HCT116 (cell line): ENCODE data around the gene CAP1. TPM values are rescaled to one million over a fixed set of nuclear protein-coding genes. Genes with fewer than 3 reads are reported as not detected.

Source experiments
- ATAC-seq: fragments of 200-7000 bp; cut with Tn5 transposase; 2 replicates; pipeline ENCODE4 v1.9.1; 2020; ENCODE audit warnings: mild to moderate bottlenecking, moderate library complexity
- BruUV-seq: library from RNA; stranded (reverse); fragments of 400-500 nt; replicated peaks from 2 replicates; lab custom pipeline; 2021; lab: Mats Ljungman, UMichigan
- CTCF ChIA-PET: fragments of 300-600 bp; sonication (Branson Sonifier 250); formaldehyde crosslinking; loops from one replicate; lab custom pipeline; 2021; ENCODE audit warnings: antibody characterized with exemption; lab: Charles Lee
- POLR2A ChIA-PET: fragments of 300-600, 350-600 bp; sonication (Branson Sonifier 250); formaldehyde crosslinking; loops from one replicate; lab custom pipeline; 2021; ENCODE audit warnings: antibody characterized with exemption; lab: Charles Lee
- RAD21 ChIA-PET, 2 experiments: fragments of 300-600 bp; sonication (Branson Sonifier 250); formaldehyde crosslinking; loops; one replicate each; lab custom pipeline; 2023; ENCODE audit warnings: low total read pairs in 2 of 2; ENCODE audit not compliant: uncharacterized antibody in 2 of 2, unreplicated experiment in 2 of 2, low non-redundant PET in 1 of 2; lab: Charles Lee
- DNase-seq: peaks from one replicate; pipeline ENCODE4 v3.0.0-alpha.2; 2010; ENCODE audit warnings: low read depth, low spot score
- H2AFZ ChIP-seq: fragments of 200-600 bp; shearing (Covaris generic), sonication (generic); 2 replicates; pipeline ENCODE4 v1.6.1; 2017; ENCODE audit warnings: low read depth, mixed run types, mixed read lengths, antibody characterized with exemption, low read length; ENCODE audit not compliant: poor library complexity, severe bottlenecking
- H3K27ac ChIP-seq: 2 replicates; pipeline ENCODE4 v1.5.1; 2012; ENCODE audit warnings: low read depth, low read length
- H3K27me3 ChIP-seq: fragments of 200-600 bp; sonication (generic); 2 replicates; pipeline ENCODE4 v1.6.1; 2016; ENCODE audit warnings: mixed run types, low read length, mixed read lengths; ENCODE audit not compliant: insufficient read depth
- H3K36me3 ChIP-seq, 2 experiments: fragments of 200-500 bp in 1 of 2; fragments of 200-600 bp in 1 of 2; sonication (Bioruptor generic) in 1 of 2; sonication (generic) in 1 of 2; 2 replicates each; pipeline versions ENCODE4 v1.5.1 to v1.6.1; 2014 to 2016; ENCODE audit warnings: low read length in 2 of 2, inconsistent platforms in 1 of 2, mixed read lengths in 1 of 2, mixed run types in 1 of 2; ENCODE audit not compliant: insufficient read depth in 2 of 2, control insufficient read depth in 1 of 2
- H3K4me1 ChIP-seq, 2 experiments: fragments of 200-600 bp in 1 of 2; sonication (generic) in 1 of 2; 2 replicates each; pipeline versions ENCODE4 v1.5.1 to v1.6.1; 2012 to 2017; ENCODE audit warnings: low read length in 2 of 2, inconsistent platforms in 1 of 2, mild to moderate bottlenecking in 1 of 2, mixed read lengths in 1 of 2, mixed run types in 1 of 2, moderate library complexity in 1 of 2; ENCODE audit not compliant: insufficient read depth in 2 of 2, control insufficient read depth in 1 of 2
- H3K4me2 ChIP-seq: fragments of 200-600 bp; sonication (generic); 2 replicates; pipeline ENCODE4 v1.6.1; 2017; ENCODE audit warnings: mixed run types, low read length, mixed read lengths
- H3K4me3 ChIP-seq, 2 experiments: fragments of 200-600 bp in 1 of 2; sonication (generic) in 1 of 2; replicated peaks in 1 of 2; 2 replicates each; pipeline ENCODE4 v1.5.1; 2011 to 2016; ENCODE audit warnings: low read length in 2 of 2, control low read depth in 1 of 2, low read depth in 1 of 2, mild to moderate bottlenecking in 1 of 2, mixed read lengths in 1 of 2, mixed run types in 1 of 2
- H3K79me2 ChIP-seq: fragments of 200-600 bp; sonication (generic); 2 replicates; pipeline ENCODE4 v1.6.1; 2017; ENCODE audit warnings: mild to moderate bottlenecking, mixed run types, low read length, moderate library complexity, mixed read lengths; ENCODE audit not compliant: insufficient read depth
- H3K9ac ChIP-seq: fragments of 200-600 bp; sonication (generic); 2 replicates; pipeline ENCODE4 v1.6.1; 2016; ENCODE audit warnings: low read length, mixed read lengths
- H3K9me2 ChIP-seq: fragments of 200-600 bp; sonication (generic), shearing (Covaris generic); 2 replicates; pipeline ENCODE4 v1.6.1; 2017; ENCODE audit warnings: mixed run types, mild to moderate bottlenecking, moderate library complexity; ENCODE audit not compliant: insufficient read depth
- H3K9me3 ChIP-seq, 2 experiments: fragments of 200-500 bp in 1 of 2; fragments of 200-600 bp in 1 of 2; sonication (Bioruptor generic) in 1 of 2; sonication (generic) in 1 of 2; 2 replicates each; pipeline ENCODE4 v1.6.1; 2014 to 2017; ENCODE audit warnings: low read length in 2 of 2, mixed read lengths in 2 of 2, inconsistent platforms in 1 of 2, low read depth in 1 of 2, mild to moderate bottlenecking in 1 of 2, mixed run types in 1 of 2, moderate library complexity in 1 of 2; ENCODE audit not compliant: control insufficient read depth in 1 of 2, insufficient read depth in 1 of 2
- H4K20me1 ChIP-seq: fragments of 200-600 bp; sonication (generic), shearing (Covaris generic); 2 replicates; pipeline ENCODE4 v1.6.1; 2017; ENCODE audit warnings: mixed run types, mild to moderate bottlenecking, moderate library complexity; ENCODE audit not compliant: insufficient read depth
- EZH2phosphoT487 ChIP-seq: fragments of 200-600 bp; IDR thresholded peaks from 2 replicates; pipeline ENCODE4 v1.6.1; 2018; ENCODE audit warnings: antibody characterized with exemption, borderline replicate concordance
- FOSL1 ChIP-seq: IDR thresholded peaks from 2 replicates; pipeline ENCODE4 v1.6.1; 2012; ENCODE audit warnings: low read depth
- ZFX ChIP-seq: fragments of 450-650 bp; IDR thresholded peaks from 2 replicates; pipeline ENCODE4 v1.6.1; 2017
- intact Hi-C: fragments of 100-400 bp; cut with micrococcal nuclease; formaldehyde crosslinking; loops from 2 replicates; pipeline ENCODE4 v1.10.0; 2022
- total RNA-seq: library from RNA; stranded (reverse); gene quantifications from one replicate; pipeline ENCODE4 v1.2.1, GENCODE V29; 2021; ENCODE audit not compliant: unreplicated experiment
- TF ChIP-seq, protein P1 (sequence below): IDR thresholded peaks from 2 replicates; pipeline ENCODE4 v1.6.1; 2012

Gene CAP1
- total RNA-seq, 1 experiment from 2014 or later: 274 TPM

DNA sequence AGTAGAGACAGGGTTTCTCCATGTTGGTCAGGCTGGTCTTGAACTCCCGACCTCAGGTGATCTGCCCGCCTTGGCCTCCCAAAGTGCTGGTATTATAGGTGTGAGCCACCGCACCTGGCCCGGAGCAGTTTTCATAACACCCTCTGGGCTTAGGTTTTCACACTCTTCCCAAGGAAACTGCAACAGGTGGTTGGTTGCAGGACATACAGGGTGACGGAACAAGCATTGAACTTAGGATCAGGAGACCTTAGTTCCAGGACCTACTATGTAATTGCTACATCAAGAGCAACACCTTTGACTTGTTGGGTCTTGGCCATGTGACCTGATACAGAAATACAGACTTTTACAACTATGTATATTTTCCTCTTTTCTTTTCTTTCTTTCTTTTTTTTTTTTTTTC is 47.6 kb upstream of the CAP1 start:
- H3K4me1 ChIP-seq: peaks cover 0 to 10% of the 10 kb centered on the region in 2 experiments; a peak in 1 of 4 replicates
- ChIA-PET CTCF (no interaction called here), POLR2A (no interaction called here), RAD21 (no interaction called here)
- H3K79me2 ChIP-seq: no peaks in the 10 kb centered on the region
- H3K4me3 ChIP-seq: no peak overlapping the region
- no peak for DNase-seq
- no peaks in the 10 kb centered on the region for H3K36me3 ChIP-seq
- H2AFZ ChIP-seq: no peak overlapping the region
- intact Hi-C loops: no loop called here
- H3K9ac ChIP-seq: no peak overlapping the region
- H3K27me3 ChIP-seq: no peaks in the 10 kb centered on the region
- TF ChIP-seq, protein P1, sequence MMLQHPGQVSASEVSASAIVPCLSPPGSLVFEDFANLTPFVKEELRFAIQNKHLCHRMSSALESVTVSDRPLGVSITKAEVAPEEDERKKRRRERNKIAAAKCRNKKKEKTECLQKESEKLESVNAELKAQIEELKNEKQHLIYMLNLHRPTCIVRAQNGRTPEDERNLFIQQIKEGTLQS: no peak
- TF ChIP-seq FOSL1 (no peak), EZH2phosphoT487 (no peak)
- H3K27ac ChIP-seq: no peak overlapping the region
- no TSS peak for BruUV-seq
- ATAC-seq: no peak
- no peaks in the 10 kb centered on the region for H4K20me1 ChIP-seq
- H3K9me2 ChIP-seq: no peaks in the 10 kb centered on the region
- H3K9me3 ChIP-seq: no peaks in the 10 kb centered on the region
- no peak overlapping the region for H3K4me2 ChIP-seq

DNA sequence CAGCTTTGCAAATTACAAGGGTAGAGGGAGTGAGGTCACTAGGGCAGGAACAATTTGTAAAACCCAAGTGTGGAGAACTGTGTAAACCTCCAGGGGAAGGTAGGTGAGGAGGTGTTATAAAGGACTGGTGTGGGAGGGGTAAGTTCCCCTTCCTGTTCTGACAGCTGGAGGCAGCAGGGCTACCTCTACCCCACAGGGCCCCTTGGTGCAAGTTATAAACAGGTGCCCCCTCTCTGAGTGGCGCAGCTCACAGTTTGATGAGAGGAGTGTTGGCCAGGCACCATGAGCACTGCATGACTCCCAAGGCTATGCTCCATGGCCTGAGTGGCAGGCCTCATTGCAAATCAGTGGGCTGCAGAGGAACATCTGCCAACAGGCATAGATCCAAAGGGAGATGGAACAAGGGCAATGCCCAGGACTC is 44.5 kb upstream of the CAP1 start:
- H4K20me1 ChIP-seq: no peaks in the 10 kb centered on the region
- ChIA-PET POLR2A (no interaction called here), CTCF (no interaction called here), RAD21 (no interaction called here)
- TF ChIP-seq, protein P1: no peak
- TF ChIP-seq ZFX: 0 out of 2 replicates have a peak, but pooled peaks have one; percentile 6
- ATAC-seq (no peak), DNase-seq (no peak)
- H3K9me3 ChIP-seq: no peaks in the 10 kb centered on the region
- no peak overlapping the region for H3K27ac ChIP-seq
- H3K4me1 ChIP-seq: no peaks in the 10 kb centered on the region
- intact Hi-C loops: no loop called here
- no peak overlapping the region for H3K4me3 ChIP-seq
- H2AFZ ChIP-seq: no peak overlapping the region
- H3K4me2 ChIP-seq: no peak overlapping the region
- no peaks in the 10 kb centered on the region for H3K79me2 ChIP-seq
- H3K9ac ChIP-seq: no peak overlapping the region
- BruUV-seq: no TSS peak
- no peaks in the 10 kb centered on the region for H3K9me2 ChIP-seq
- no peaks in the 10 kb centered on the region for H3K27me3 ChIP-seq
- no peaks in the 10 kb centered on the region for H3K36me3 ChIP-seq
